ES-I3 (cell line): ENCODE results near the gene EIF6.

Source experiments
- H3K36me3 ChIP-seq: 2 replicates; pipeline ENCODE4 v1.6.1; 2013; ENCODE audit warnings: mild to moderate bottlenecking, low read length, control low read depth, moderate library complexity; ENCODE audit not compliant: insufficient read depth
- H3K4me1 ChIP-seq: 2 replicates; pipeline ENCODE4 v1.6.1; 2013; ENCODE audit warnings: mild to moderate bottlenecking, control low read depth, low read length; ENCODE audit not compliant: insufficient read depth
- H3K9ac ChIP-seq: 2 replicates; pipeline ENCODE4 v1.6.1; 2013; ENCODE audit warnings: low read depth, mild to moderate bottlenecking, low read length, moderate library complexity
- H3K9me3 ChIP-seq: 2 replicates; pipeline ENCODE4 v1.6.1; 2013; ENCODE audit warnings: mild to moderate bottlenecking, low read length, moderate library complexity; ENCODE audit not compliant: control insufficient read depth, insufficient read depth

EIF6 gene

DNA sequence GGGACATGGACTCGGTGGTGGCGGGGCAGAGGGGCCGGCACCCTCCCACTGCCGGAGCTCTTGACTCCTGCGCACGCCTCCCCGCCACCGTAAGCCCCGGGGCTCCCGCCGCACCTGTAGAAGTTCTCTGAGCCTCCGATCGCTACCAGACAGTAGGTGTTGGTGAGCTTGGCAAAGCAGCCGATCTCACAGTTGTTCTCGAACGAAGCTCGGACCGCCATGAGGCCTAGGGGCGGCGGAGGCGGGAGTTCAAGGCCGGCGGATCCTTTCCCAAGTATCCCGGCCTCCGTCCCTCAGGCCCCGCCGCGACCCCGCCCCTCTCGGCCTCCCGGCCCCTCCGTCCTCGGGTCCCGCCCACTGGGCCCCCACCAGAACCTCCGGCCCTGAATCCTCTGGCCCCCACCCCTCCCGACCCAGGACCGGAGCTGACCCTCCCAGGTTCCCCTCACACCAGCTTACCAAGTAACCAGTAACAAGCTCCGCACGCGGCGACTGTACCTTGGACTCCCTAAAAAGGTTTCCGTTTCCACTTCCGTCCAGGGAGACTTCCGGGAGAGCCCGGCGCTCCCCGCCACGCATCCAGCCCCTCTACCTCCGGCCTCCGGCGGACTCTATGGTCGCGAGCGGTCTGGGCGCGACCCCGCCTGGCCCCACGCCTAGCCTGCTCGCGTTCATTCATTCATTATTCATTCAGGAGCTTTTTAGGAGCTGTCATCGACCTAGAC is at the start of gene EIF6:
Gene EIF6, minus strand, starts transcription at position 506 of the 725 bp plus-strand sequence. Its CDS starts 285 bp downstream, at position 221.
- Histone ChIP-seq H3K9ac (peak within 1 kb of the TSS; percentile 83), H3K4me1 (no peaks in the 10 kb centered on the region), H3K9me3 (no peaks in the 10 kb centered on the region), H3K36me3 (peaks cover 20% of the 10 kb centered on the region)

DNA sequence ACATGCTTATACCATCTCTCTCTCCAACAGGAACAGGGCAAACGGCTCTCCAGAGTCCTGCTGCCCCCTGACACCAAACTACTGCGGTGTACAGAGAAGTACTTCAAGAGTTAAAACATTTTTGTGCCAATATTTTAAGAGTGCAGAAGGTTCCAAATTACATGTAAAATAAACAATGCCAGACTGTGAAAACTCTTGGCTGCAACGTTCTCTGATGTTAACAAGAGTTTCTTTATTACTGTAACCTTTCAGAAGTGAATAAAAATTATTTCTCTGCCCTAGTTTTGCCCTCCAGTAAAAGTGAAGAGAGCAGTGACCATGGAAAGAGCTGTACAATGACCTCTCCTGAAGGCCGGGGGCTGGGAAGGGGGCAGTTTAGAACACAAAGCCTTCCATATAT is 49.0 kb upstream of the EIF6 start:
- H3K4me1 ChIP-seq = peaks cover 5% of the 10 kb centered on the region
- no peak overlapping the region for H3K9ac ChIP-seq
- no peaks in the 10 kb centered on the region for H3K9me3 ChIP-seq
- no peaks in the 10 kb centered on the region for H3K36me3 ChIP-seq

DNA sequence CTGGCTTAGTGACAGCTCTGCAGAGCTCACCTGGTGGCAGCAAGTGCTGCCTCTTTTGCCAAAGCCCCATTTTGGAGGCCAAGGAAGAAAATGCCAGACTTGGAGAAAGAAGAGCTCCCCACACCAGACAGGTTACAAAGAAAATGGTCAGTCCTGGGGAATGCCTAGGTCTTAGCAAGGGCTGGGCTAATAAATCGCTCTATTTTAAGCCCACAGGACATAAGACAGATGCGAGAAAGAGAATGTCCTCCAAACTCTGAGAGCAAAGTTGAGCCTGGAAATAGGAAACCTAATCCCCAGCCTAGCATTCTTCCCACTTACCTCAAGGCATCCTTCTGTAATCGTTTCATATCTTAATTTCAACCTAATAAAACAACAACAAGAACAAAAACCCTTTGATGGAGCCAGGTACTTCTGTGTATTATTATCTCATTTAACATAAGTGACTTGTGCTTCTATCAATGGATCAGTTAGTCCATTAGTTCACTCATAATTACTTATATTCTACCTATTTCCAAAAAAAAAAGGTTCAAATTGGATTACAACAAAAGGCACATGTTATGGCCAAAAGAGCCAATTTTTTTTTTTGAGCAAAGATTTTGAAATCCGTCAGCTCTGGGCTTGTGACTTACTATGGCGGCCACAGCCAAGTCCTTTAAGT is 48.1 kb upstream of the EIF6 start:
- Histone ChIP-seq H3K36me3 (no peaks in the 10 kb centered on the region), H3K4me1 (peaks cover 5% of the 10 kb centered on the region), H3K9me3 (no peaks in the 10 kb centered on the region), H3K9ac (no peak overlapping the region)

DNA sequence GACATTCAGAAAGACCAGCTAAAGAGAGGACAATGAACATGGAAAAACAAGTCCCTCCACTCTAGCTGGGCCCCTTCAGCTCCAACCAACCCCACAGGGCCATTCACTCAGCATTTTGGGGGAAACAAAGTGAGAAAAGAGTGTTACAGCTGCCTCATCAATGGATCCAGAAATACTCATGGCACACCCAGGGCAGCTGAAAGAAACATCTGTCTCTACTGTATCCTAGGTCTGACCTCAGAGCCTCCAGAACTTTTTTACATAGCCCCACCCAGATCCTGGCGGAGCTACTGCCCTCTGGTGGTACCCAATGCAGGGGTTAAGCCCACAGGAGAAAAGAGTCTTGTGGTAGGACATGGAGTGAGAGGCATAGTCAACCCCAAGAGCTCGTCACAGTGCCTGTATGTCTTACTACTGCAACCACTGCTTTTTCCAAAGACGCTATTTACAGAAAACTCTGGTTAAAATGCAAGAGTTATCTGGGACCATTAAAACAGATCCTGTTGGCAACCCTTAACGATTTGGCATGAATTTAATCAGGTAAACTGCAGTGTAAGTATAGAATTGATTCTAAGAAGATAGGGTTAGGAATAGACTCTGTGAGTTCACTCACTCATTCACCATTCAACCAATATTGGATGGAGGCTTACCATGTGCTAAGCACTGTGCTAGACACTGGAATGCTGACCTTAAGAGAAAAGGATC is 45.0 kb upstream of the EIF6 start:
- Histone ChIP-seq H3K36me3 (no peaks in the 10 kb centered on the region), H3K4me1 (peaks cover 5% of the 10 kb centered on the region), H3K9ac (no peak overlapping the region), H3K9me3 (no peaks in the 10 kb centered on the region)

DNA sequence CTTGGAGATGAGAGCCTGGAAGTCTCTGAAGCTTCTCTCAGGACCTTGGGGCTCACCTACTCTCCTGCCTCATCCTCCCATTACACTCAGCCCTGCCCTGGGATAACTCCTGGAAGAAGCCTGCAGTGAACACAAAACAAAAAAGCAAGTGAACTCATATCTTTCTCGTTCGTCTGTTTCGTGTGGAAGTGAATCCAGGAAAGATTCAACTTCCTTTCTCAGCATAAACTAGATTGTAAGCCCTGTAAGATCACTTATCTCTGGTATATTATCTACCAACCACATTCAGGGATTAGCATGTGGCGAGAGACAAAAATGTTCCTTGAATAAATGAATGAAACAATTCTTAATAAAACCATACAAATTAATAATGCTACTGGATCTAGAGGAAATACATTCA is 44.1 kb upstream of the EIF6 start:
- H3K4me1 ChIP-seq = peaks cover 5% of the 10 kb centered on the region
- no peaks in the 10 kb centered on the region for H3K9me3 ChIP-seq
- H3K36me3 ChIP-seq = no peaks in the 10 kb centered on the region
- H3K9ac ChIP-seq = no peak overlapping the region

DNA sequence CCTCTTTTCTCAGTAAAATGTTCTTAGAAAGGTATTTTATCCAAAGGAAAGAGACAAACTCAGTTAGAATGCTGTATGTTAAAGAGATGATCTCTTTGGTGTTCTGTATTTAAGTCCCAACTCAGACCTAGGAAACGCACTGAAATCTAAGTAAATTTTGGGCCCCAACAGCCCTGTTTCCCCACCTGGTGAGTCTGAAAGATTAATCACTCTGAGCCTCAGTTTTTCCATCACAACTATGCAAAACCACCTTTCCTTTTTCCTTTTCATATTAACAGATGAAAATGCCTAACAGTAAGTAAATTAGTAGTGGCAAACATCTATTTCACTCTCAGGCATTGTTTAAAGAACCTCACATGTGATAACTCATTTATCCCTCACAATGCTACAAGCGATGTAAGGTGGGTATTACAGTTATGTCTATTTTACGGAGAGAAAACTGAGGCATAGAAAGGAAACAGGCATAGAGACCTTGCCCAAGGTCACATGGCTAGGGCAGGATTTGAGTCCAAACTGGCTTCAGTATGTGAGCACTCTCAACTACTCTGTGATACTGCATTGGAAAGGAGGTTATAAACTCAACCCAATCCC is 43.6 kb upstream of the EIF6 start:
- Histone ChIP-seq H3K9ac (no peak overlapping the region), H3K9me3 (no peaks in the 10 kb centered on the region), H3K36me3 (no peaks in the 10 kb centered on the region), H3K4me1 (peaks cover 5% of the 10 kb centered on the region)

DNA sequence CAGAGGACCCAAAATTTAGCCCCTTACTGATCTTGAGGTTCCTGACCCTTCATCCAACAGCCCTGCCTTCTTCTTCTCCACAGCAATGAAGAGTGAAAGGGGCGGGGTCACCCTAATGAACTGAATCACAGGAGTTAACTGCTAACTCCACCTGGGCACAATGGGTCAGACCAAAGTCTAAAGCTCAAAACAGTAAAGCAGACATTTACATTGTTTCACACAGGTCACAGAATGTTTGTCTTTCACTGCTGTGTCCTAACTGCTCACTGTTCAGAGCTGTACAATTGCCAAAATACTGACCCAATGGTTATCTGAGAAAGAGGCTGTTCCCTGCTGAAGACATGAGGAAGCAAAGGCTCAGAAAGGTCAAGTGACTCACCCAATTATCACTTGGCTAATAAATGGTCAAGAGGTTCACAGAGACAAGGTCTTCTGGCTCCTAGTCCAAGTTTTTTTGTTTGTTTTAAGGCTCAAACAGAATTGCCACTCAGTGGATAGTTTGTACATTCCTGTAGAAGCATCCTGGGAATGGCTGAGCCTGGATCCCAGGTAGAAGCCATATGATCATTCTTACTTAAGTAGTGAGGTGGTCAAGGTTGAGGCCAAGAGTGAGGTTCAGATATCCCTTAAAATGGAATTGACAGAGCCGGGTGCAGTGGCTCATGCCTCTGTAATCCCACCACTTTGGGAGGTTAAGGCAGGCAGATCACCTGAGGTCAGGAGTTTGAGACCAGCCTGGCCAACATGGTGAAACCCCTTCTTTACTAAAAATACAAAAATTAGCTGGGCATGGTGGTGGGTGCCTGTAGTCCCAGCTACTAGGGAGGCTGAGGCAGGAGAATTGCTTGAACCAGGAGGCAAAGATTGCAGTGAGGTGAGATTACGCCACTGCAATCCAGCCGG is 42.8 kb upstream of the EIF6 start:
- H3K36me3 ChIP-seq = no peaks in the 10 kb centered on the region
- H3K4me1 ChIP-seq = peaks cover 5% of the 10 kb centered on the region
- no peak overlapping the region for H3K9ac ChIP-seq

DNA sequence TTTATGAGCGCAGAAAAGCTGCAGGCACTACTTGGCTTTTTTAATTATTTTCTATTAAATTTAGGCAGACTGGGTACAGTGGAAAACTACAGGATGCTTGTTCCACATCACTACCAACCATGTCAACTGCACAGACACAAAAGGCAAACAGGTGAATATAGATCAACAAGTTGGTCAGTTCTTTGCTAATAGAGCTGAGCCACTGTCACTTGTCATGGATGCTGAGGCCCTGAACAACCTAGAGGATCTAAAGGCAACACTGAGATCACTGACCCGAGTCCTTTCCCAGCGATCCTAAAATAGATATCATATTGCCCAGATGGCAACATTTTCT is 42.1 kb upstream of the EIF6 start:
- no peak overlapping the region for H3K9ac ChIP-seq
- H3K4me1 ChIP-seq = peaks cover 5% of the 10 kb centered on the region
- H3K9me3 ChIP-seq = no peaks in the 10 kb centered on the region
- no peaks in the 10 kb centered on the region for H3K36me3 ChIP-seq

More for the DNA sequence above, 42.8 kb upstream of the EIF6 start:
- no peaks in the 10 kb centered on the region for H3K9me3 ChIP-seq

DNA sequence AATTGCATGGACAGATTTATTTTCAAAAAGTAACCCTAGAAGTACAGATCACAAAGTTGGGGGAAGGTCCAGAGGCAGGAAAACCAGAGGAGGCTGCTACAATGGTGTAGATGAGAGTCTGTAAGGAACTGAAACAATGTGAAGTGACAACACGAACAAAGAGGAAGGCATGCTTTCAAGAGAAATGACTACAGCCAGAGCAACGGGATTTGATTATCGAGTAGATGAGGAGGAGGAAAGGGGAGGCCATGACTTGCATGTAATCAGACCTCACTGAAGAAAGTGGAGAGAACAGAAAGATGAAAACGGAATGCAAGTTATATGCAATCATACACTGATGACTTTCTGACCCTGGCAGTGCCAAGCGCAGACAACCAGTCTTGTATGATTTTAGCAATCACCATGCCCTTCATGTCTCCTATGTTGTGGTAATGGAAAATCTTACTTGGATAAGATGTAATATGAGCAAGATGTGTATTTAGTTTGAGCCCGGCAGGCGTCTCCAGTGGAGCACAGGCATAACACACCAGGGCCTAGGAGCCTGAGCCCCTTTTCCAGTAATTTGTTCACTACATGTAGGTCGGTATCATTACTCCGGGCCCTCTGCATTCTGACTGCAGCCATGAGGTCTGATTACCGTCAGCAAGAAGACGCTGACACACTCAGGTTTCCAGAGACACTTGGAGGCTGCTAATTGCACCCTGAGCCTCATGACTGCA is 41.6 kb upstream of the EIF6 start:
- Histone ChIP-seq H3K36me3 (no peaks in the 10 kb centered on the region), H3K9ac (no peak overlapping the region), H3K4me1 (peaks cover 5% of the 10 kb centered on the region), H3K9me3 (no peaks in the 10 kb centered on the region)

DNA sequence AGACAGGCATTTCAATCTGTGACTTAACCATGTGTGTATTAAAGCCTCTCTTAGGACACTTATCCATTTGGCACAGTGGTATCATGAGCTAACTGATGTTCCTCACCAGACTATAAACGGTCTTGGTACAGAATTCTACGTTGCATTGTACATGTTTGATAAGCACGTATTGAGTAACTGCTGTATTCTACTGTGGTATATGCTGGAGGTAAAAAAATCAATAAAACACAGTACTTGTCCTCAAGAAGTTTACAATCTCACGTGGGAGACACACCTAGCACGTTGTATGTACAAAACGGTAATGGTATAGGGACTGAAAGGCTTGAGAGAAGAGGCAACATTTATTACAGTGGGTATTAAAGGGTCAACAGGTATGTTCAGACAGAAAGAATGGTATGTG is 40.8 kb upstream of the EIF6 start:
- Histone ChIP-seq H3K36me3 (no peaks in the 10 kb centered on the region), H3K4me1 (peaks cover 12% of the 10 kb centered on the region), H3K9ac (no peak overlapping the region), H3K9me3 (no peaks in the 10 kb centered on the region)

DNA sequence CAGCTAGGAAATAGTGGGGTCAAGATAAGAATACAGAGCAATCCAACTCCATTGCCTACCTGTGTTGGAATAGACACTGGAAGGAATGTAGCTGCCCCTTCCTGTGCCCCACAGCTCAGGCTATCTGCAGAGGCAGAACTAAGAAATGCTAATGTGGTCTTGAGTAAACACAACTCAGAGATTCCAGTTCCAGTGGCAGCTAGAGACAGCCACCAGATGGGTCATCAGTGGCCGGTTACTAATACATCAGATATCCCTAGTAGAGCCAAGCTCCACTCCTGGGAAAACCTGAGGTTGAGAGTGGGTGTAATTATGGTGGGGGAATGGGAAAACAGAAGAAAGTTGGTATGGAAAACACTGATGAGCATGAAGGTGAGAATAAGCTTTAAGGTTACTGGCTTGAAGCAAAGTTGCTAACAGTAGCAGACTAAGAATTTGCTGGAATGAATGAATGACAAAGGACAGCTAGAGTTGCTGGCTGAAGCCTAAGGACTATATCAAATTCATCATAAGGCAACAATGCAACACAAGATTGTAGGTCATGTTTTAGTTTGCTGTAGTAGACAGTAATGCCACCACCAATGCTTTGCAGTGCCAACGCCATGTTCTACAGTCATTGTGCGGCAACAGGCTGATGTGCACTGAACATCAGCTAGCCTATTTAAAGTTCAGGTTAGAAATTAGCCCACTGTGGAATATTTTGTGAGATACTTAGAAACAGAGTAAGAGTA is 36.0 kb upstream of the EIF6 start:
- Histone ChIP-seq H3K9me3 (no peaks in the 10 kb centered on the region), H3K9ac (no peak overlapping the region), H3K36me3 (no peaks in the 10 kb centered on the region), H3K4me1 (peaks cover 21% of the 10 kb centered on the region)

DNA sequence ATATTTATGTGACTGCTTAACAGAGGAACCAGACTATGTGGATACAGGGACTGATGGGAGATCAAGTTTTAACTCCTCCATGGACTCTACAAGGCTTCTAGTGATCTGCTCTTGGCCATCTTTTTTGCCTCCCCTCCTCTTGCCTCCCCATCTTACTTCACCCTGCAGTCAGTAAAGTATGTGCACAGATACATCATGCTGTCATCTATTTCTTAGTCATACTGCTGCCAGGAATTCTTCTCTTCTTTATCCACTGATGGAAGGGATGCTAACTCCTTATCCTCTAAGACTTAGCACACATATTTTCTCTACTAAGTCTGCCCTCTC is 35.3 kb upstream of the EIF6 start:
- Histone ChIP-seq H3K4me1 (peaks cover 27% of the 10 kb centered on the region), H3K9me3 (no peaks in the 10 kb centered on the region), H3K36me3 (no peaks in the 10 kb centered on the region), H3K9ac (no peak overlapping the region)

DNA sequence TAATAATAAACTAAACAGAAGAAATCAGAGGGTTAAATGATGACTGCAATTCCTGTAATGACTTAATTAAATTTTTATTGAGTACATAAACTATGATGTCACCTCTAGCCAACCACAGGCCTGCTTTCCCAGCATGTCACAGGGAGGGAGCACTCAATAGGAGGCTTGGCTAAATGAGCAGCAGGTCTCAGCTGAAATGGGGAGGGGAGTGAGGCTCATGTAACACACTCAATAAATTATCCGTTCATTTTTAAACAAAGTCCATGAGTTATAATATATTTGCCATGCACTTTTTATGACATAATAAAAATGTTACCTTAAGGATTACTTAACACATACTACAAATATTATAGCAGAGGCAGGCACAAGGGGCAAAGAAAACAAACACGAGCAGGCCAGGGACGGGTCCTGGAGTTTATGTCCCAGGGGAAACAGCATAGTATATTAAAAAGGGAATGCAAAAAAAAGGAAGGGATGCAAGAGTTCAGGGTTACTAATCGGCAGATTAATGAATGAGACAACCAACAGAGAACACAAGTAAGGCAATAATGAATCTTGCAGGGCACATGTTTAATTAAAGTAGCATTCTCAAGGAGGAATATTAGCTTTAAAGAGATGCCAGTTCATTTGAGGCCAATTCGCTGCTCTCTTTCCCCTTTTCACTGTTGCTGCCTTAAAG is 34.8 kb upstream of the EIF6 start:
- peaks cover 29% of the 10 kb centered on the region for H3K4me1 ChIP-seq
- H3K9me3 ChIP-seq = no peaks in the 10 kb centered on the region
- H3K36me3 ChIP-seq = no peaks in the 10 kb centered on the region
- no peak overlapping the region for H3K9ac ChIP-seq
